Measurements from ENCODE around the gene CCL16.

- TF ChIP-seq, protein P1, sequence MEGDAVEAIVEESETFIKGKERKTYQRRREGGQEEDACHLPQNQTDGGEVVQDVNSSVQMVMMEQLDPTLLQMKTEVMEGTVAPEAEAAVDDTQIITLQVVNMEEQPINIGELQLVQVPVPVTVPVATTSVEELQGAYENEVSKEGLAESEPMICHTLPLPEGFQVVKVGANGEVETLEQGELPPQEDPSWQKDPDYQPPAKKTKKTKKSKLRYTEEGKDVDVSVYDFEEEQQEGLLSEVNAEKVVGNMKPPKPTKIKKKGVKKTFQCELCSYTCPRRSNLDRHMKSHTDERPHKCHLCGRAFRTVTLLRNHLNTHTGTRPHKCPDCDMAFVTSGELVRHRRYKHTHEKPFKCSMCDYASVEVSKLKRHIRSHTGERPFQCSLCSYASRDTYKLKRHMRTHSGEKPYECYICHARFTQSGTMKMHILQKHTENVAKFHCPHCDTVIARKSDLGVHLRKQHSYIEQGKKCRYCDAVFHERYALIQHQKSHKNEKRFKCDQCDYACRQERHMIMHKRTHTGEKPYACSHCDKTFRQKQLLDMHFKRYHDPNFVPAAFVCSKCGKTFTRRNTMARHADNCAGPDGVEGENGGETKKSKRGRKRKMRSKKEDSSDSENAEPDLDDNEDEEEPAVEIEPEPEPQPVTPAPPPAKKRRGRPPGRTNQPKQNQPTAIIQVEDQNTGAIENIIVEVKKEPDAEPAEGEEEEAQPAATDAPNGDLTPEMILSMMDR (IDR thresholded peaks at IDR 0.05) = no peak
- no peak for TF ChIP-seq POLR2A (IDR thresholded peaks at IDR 0.05)
Observed at GRCh38 chr17:35984140-35984539, 2.8 kb upstream of the CCL16 start.
